HCT116 (cell line): ENCODE results near the gene GRID2IP. TPM values are rescaled to one million over a fixed set of nuclear protein-coding genes. Genes with fewer than 3 reads are reported as not detected.

ENCODE experiments used
- ATAC-seq: fragments of 200-7000 bp; cut with Tn5 transposase; 2 replicates; pipeline ENCODE4 v1.9.1; 2020; ENCODE audit warnings: mild to moderate bottlenecking, moderate library complexity
- BruUV-seq: library from RNA; stranded (reverse); fragments of 400-500 nt; replicated peaks from 2 replicates; lab custom pipeline; 2021; lab: Mats Ljungman, UMichigan
- CTCF ChIA-PET: fragments of 300-600 bp; sonication (Branson Sonifier 250); formaldehyde crosslinking; loops from one replicate; lab custom pipeline; 2021; ENCODE audit warnings: antibody characterized with exemption; lab: Charles Lee
- POLR2A ChIA-PET: fragments of 300-600, 350-600 bp; sonication (Branson Sonifier 250); formaldehyde crosslinking; loops from one replicate; lab custom pipeline; 2021; ENCODE audit warnings: antibody characterized with exemption; lab: Charles Lee
- RAD21 ChIA-PET, 2 experiments: fragments of 300-600 bp; sonication (Branson Sonifier 250); formaldehyde crosslinking; loops; one replicate each; lab custom pipeline; 2023; ENCODE audit warnings: low total read pairs in 2 of 2; ENCODE audit not compliant: uncharacterized antibody in 2 of 2, unreplicated experiment in 2 of 2, low non-redundant PET in 1 of 2; lab: Charles Lee
- DNase-seq: peaks from one replicate; pipeline ENCODE4 v3.0.0-alpha.2; 2010; ENCODE audit warnings: low read depth, low spot score
- H2AFZ ChIP-seq: fragments of 200-600 bp; shearing (Covaris generic), sonication (generic); 2 replicates; pipeline ENCODE4 v1.6.1; 2017; ENCODE audit warnings: low read depth, mixed run types, mixed read lengths, antibody characterized with exemption, low read length; ENCODE audit not compliant: poor library complexity, severe bottlenecking
- H3K27ac ChIP-seq: 2 replicates; pipeline ENCODE4 v1.5.1; 2012; ENCODE audit warnings: low read depth, low read length
- H3K27me3 ChIP-seq: fragments of 200-600 bp; sonication (generic); 2 replicates; pipeline ENCODE4 v1.6.1; 2016; ENCODE audit warnings: mixed run types, low read length, mixed read lengths; ENCODE audit not compliant: insufficient read depth
- H3K36me3 ChIP-seq, 2 experiments: fragments of 200-500 bp in 1 of 2; fragments of 200-600 bp in 1 of 2; sonication (Bioruptor generic) in 1 of 2; sonication (generic) in 1 of 2; 2 replicates each; pipeline versions ENCODE4 v1.5.1 to v1.6.1; 2014 to 2016; ENCODE audit warnings: low read length in 2 of 2, inconsistent platforms in 1 of 2, mixed read lengths in 1 of 2, mixed run types in 1 of 2; ENCODE audit not compliant: insufficient read depth in 2 of 2, control insufficient read depth in 1 of 2
- H3K4me1 ChIP-seq, 2 experiments: fragments of 200-600 bp in 1 of 2; sonication (generic) in 1 of 2; 2 replicates each; pipeline versions ENCODE4 v1.5.1 to v1.6.1; 2012 to 2017; ENCODE audit warnings: low read length in 2 of 2, inconsistent platforms in 1 of 2, mild to moderate bottlenecking in 1 of 2, mixed read lengths in 1 of 2, mixed run types in 1 of 2, moderate library complexity in 1 of 2; ENCODE audit not compliant: insufficient read depth in 2 of 2, control insufficient read depth in 1 of 2
- H3K4me2 ChIP-seq: fragments of 200-600 bp; sonication (generic); 2 replicates; pipeline ENCODE4 v1.6.1; 2017; ENCODE audit warnings: mixed run types, low read length, mixed read lengths
- H3K4me3 ChIP-seq, 2 experiments: fragments of 200-600 bp in 1 of 2; sonication (generic) in 1 of 2; replicated peaks in 1 of 2; 2 replicates each; pipeline ENCODE4 v1.5.1; 2011 to 2016; ENCODE audit warnings: low read length in 2 of 2, control low read depth in 1 of 2, low read depth in 1 of 2, mild to moderate bottlenecking in 1 of 2, mixed read lengths in 1 of 2, mixed run types in 1 of 2
- H3K79me2 ChIP-seq: fragments of 200-600 bp; sonication (generic); 2 replicates; pipeline ENCODE4 v1.6.1; 2017; ENCODE audit warnings: mild to moderate bottlenecking, mixed run types, low read length, moderate library complexity, mixed read lengths; ENCODE audit not compliant: insufficient read depth
- H3K9ac ChIP-seq: fragments of 200-600 bp; sonication (generic); 2 replicates; pipeline ENCODE4 v1.6.1; 2016; ENCODE audit warnings: low read length, mixed read lengths
- H3K9me2 ChIP-seq: fragments of 200-600 bp; sonication (generic), shearing (Covaris generic); 2 replicates; pipeline ENCODE4 v1.6.1; 2017; ENCODE audit warnings: mixed run types, mild to moderate bottlenecking, moderate library complexity; ENCODE audit not compliant: insufficient read depth
- H3K9me3 ChIP-seq, 2 experiments: fragments of 200-500 bp in 1 of 2; fragments of 200-600 bp in 1 of 2; sonication (Bioruptor generic) in 1 of 2; sonication (generic) in 1 of 2; 2 replicates each; pipeline ENCODE4 v1.6.1; 2014 to 2017; ENCODE audit warnings: low read length in 2 of 2, mixed read lengths in 2 of 2, inconsistent platforms in 1 of 2, low read depth in 1 of 2, mild to moderate bottlenecking in 1 of 2, mixed run types in 1 of 2, moderate library complexity in 1 of 2; ENCODE audit not compliant: control insufficient read depth in 1 of 2, insufficient read depth in 1 of 2
- H4K20me1 ChIP-seq: fragments of 200-600 bp; sonication (generic), shearing (Covaris generic); 2 replicates; pipeline ENCODE4 v1.6.1; 2017; ENCODE audit warnings: mixed run types, mild to moderate bottlenecking, moderate library complexity; ENCODE audit not compliant: insufficient read depth
- CEBPB ChIP-seq: IDR thresholded peaks from 2 replicates; pipeline ENCODE4 v1.6.1; 2012; ENCODE audit warnings: low read depth
- ELF1 ChIP-seq: IDR thresholded peaks from 2 replicates; pipeline ENCODE4 v1.6.1; 2012; ENCODE audit warnings: low read depth, borderline replicate concordance
- FOSL1 ChIP-seq: IDR thresholded peaks from 2 replicates; pipeline ENCODE4 v1.6.1; 2012; ENCODE audit warnings: low read depth
- ZFX ChIP-seq: fragments of 450-650 bp; IDR thresholded peaks from 2 replicates; pipeline ENCODE4 v1.6.1; 2017
- ZNF274 ChIP-seq: fragments of 200-500 bp; sonication (Bioruptor generic); IDR thresholded peaks from 2 replicates; pipeline ENCODE4 v1.6.1; 2014; ENCODE audit warnings: mild to moderate bottlenecking, low read depth, low read length, inconsistent platforms
- intact Hi-C: fragments of 100-400 bp; cut with micrococcal nuclease; formaldehyde crosslinking; loops from 2 replicates; pipeline ENCODE4 v1.10.0; 2022
- total RNA-seq: library from RNA; stranded (reverse); gene quantifications from one replicate; pipeline ENCODE4 v1.2.1, GENCODE V29; 2021; ENCODE audit not compliant: unreplicated experiment
- TF ChIP-seq, protein P1 (sequence below): IDR thresholded peaks from 2 replicates; pipeline ENCODE4 v1.6.1; 2012; ENCODE audit warnings: low read depth

The GRID2IP gene
- total RNA-seq, 1 experiment from 2014 or later: 3.2 TPM

GRCh38 chr7:6589151-6589828 lies 38.0 kb upstream of the GRID2IP start:
- Histone ChIP-seq H3K4me3 (no peak overlapping the region; a peak in 1 of 4 replicates), H3K27me3 (no peaks in the 10 kb centered on the region), H3K9me2 (no peaks in the 10 kb centered on the region), H3K4me1 (peaks cover 9 to 17% of the 10 kb centered on the region in 2 experiments), H3K9ac (peak overlapping the region; percentile 38; the same call in 1 of the 2 replicates), H4K20me1 (no peaks in the 10 kb centered on the region), H3K27ac (peak overlapping the region; percentile 84; the same call in 1 of the 2 replicates), H3K4me2 (peak overlapping the region; percentile 51), H3K9me3 (no peaks in the 10 kb centered on the region), H3K79me2 (peaks cover 18% of the 10 kb centered on the region; the same call in 1 of the 2 replicates), H2AFZ (no peak overlapping the region), H3K36me3 (peaks cover 9 to 17% of the 10 kb centered on the region in 2 experiments; a peak in 3 of 4 replicates)
- no peak; the same call in 1 of the 2 replicates for ATAC-seq
- CTCF ChIA-PET: interaction anchor here (0.6 to 1.2 kb wide), 5 partner anchors 9 to 341 kb away, joined by 3 to 7 read pairs (median 4); partner anchors contain the start of gene ZDHHC4
- no TSS peak for BruUV-seq
- RAD21 ChIA-PET: no interaction called here
- no peak for TF ChIP-seq ZFX
- no peak for TF ChIP-seq ZNF274
- TF ChIP-seq, protein P1, sequence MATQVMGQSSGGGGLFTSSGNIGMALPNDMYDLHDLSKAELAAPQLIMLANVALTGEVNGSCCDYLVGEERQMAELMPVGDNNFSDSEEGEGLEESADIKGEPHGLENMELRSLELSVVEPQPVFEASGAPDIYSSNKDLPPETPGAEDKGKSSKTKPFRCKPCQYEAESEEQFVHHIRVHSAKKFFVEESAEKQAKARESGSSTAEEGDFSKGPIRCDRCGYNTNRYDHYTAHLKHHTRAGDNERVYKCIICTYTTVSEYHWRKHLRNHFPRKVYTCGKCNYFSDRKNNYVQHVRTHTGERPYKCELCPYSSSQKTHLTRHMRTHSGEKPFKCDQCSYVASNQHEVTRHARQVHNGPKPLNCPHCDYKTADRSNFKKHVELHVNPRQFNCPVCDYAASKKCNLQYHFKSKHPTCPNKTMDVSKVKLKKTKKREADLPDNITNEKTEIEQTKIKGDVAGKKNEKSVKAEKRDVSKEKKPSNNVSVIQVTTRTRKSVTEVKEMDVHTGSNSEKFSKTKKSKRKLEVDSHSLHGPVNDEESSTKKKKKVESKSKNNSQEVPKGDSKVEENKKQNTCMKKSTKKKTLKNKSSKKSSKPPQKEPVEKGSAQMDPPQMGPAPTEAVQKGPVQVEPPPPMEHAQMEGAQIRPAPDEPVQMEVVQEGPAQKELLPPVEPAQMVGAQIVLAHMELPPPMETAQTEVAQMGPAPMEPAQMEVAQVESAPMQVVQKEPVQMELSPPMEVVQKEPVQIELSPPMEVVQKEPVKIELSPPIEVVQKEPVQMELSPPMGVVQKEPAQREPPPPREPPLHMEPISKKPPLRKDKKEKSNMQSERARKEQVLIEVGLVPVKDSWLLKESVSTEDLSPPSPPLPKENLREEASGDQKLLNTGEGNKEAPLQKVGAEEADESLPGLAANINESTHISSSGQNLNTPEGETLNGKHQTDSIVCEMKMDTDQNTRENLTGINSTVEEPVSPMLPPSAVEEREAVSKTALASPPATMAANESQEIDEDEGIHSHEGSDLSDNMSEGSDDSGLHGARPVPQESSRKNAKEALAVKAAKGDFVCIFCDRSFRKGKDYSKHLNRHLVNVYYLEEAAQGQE: no peak
- no peak for TF ChIP-seq FOSL1
- TF ChIP-seq ELF1: no peak
- no peak for TF ChIP-seq CEBPB
- intact Hi-C loops: loop anchor here (10.0 kb wide), 1 partner anchor 266 kb away; no protein-coding TSS in a partner anchor
- no peak for DNase-seq
- POLR2A ChIA-PET: interaction anchor here (0.7 kb wide), 1 partner anchor 31 kb away, joined by 3 read pairs; no protein-coding TSS in a partner anchor
